ENCODE data around the gene TWSG1.
"Not testable (repeated sequence)": the region's sequence is repeated elsewhere in the genome, so short reads cannot be mapped to it uniquely, and the experiment has no call there.

Gene TWSG1

DNA sequence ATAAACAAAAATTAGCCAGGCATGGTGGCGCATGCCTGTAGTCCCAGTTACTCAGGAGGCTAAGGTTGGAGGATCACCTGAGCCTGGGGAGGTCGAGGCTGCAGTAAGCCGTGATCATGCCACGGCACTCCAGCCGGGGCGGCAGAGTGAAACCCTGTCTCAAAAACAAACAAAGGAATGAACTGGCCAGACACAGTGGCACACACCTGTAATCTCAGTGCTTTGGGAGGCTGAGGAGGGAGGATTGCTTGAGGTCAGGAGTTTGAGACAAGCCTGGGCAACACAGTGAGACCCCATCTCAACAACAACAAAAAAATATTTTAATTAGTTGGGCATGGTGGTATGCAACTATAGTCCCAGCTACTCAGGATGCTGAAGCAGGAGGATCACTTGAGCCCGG lies 116.3 kb downstream of the TWSG1 start:
- not testable (repeated sequence) for DNase-seq (ENCODE audit: low read depth in 2 of 3, low spot score in 2 of 3)
